RPMI8226 (cell line): Measurements from ENCODE around the gene MARK4.
"Not testable (repeated sequence)": the region's sequence is repeated elsewhere in the genome, so short reads cannot be mapped to it uniquely, and the experiment has no call there.

Experiments
- DNase-seq: peaks from one replicate; pipeline ENCODE4 v3.0.0-alpha.2; 2015

Gene MARK4

DNA sequence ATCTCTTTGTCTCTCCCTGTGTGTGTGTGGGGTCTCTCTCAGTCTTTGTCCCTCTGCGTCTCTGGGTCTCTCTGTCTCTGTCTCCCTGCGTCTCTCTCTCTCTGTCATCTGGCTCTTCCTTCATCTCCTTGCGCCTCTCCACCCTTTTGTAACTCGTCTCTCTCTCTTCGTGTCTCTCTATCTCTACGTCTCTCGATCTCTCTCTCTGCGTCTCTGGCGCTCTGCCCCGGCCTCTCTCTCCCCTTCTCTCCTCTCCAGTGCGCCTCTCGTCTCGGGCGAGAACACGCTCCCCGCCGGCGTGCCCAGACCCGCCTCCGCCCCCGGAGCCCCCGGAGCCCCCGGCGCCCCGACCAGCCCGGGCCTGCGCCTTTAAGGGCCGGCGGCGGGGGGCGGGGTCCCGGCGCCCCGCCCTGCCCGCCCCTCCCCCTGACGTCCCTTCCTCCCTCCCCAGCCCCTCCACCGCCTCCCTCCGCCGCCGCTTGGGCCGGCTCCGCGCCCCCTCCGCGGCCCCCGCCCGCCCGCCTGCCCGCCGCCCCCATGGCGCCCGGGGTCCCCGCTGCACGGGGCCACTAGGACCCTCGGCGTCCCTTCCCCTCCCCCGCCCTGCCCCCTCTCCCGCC, at the start of gene MARK4:
Gene MARK4 (plus strand): TSS at position 440 of the 620 bp plus-strand sequence. CDS start 318 bp downstream, outside the sequence.
- peak; percentile 63 for DNase-seq

DNA sequence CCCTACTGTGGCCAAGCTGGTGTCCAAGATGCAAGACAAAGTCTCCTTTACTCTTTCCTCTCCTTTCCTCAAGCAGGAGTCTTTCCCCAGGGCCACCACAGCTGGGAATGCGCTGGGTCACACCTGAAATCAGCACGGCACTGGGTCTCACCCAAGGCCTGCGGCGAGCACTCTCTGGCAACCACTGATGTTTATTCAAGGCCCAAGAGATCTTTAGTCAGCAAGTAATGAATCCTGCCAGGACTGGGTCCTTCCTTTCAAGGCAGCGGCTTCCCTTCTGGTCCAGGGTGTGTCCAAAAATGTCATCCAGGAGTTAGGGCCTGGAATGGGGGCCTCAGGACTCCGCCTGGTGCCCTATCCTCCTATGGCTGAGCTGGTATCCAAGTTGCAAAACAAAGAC, 48.4 kb upstream of the MARK4 start:
- DNase-seq: no peak

DNA sequence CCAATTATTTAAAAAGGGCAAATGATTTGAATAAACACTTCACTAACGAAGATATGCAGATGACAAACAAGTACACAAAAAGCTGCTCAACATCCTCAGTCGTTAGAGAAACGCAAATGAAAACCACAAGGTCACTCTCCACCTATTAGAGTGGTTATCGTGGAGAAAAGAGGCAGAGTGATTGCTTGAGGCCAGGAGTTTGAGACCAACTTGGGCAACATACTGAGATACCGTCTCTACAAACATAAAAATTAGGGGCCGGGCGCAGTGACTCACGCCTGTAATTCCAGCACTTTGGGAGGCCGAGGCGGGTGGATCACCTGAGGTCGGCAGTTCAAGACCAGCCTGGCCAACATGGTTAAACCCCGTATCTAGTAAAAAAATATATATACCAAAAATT, 45.3 kb upstream of the MARK4 start:
- no peak for DNase-seq

DNA sequence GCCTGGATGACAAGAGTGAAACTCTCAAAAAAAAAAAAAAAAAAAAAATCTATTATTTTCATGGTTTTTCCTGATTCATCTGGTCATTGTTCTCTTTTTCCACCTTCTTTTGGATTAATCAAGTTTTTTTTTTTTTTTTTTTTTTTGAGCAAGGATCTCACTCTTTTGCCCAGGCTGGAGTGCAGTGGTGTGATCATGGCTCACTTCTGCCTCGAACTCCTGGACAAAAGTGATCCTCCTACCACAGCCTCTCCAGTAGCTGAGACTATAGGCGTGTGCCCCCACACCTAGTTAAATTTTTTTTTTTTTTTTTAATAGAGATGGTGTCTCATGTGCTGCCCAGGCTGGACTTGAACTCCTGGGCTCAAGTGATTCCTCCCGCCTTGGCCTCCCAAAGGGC, 44.7 kb upstream of the MARK4 start:
- no peak for DNase-seq

DNA sequence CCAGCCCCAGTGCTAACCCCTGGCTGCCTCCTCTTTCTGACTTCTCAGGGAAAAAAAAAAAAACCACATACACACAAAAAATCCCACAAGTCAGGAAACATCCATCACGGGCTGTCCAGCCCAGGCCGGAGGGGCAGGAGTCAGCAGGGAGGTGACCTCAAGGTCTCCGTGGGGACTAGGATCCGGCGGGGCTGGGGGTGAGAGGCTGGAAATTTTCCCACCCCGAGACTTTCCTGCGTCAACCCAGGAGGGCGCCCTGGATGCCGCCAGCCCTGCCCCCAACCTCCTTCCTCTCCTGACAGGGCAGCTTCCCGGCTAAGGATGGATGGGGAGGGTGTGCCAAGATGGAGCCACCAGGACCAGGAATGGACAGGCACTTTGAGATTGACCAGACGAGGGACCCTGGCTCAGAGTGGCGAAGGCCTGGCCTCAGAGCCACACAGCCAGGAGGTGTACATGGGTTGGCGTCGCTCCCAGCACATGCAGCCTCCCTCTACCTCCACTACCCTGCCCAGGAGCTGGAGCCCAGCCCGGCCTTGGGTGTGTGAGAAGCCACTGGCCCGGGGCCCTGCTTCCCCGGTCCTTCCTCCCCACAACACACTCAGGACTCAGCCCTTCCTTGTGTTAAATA, 39.2 kb upstream of the MARK4 start:
- peak; percentile 26 for DNase-seq

DNA sequence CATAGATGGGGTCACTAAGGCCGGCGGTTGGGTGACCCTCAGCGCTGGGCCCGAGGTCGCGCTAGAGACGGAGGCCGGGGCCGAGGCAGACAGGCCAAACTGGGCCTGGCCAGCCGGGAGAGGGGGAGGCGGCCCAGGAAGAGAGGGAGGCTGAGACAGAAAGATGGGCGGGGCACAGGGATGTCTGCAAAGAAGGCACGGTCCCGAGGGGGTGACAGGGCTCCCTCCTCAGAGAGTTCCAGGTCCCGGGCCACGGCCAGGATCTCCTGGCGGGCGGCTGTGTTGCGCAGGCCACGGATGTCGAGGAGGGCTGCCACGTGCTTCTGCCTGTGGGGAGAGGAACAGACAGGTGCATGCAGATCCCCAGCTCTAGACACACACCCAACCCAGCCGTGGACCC, 38.0 kb upstream of the MARK4 start:
- DNase-seq: no peak

DNA sequence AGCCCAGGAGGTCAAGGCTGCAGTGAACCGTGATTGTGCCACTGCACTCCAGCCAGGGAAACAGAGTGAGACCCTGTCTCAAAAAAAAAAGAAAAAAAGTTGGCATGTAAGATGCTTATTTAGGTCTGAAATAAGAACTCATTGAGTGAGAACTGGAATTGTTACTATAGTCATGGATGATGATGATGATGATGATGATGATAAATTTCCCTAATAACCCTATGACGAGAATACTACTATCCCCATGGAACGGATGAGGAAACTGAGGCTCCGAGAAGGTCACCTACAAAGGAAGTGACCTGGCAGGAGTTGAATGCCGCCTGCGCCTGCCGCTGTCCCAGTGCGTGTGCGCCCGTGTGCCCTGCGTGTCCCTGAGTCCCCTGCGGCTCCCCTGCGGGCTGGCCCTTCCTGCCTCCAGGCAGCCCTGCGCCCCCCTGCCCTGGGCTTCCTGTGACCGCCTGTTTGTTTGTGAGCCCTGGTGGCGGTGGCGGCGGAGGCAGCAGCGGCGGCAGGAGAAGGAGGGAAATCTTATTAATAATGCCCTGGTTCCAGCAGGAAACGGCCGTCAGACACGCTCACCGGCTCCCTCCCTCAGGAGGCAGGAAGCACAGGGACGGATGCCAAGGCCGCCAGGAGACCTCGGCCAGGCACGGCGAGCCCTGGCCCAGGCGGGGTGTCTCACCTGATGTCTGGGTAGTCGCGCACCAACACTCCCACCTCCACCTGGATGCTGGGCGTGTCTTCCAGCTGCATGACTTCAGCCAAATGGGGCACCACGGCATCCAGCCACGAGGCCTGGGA, 35.5 kb upstream of the MARK4 start:
- DNase-seq: no peak

DNA sequence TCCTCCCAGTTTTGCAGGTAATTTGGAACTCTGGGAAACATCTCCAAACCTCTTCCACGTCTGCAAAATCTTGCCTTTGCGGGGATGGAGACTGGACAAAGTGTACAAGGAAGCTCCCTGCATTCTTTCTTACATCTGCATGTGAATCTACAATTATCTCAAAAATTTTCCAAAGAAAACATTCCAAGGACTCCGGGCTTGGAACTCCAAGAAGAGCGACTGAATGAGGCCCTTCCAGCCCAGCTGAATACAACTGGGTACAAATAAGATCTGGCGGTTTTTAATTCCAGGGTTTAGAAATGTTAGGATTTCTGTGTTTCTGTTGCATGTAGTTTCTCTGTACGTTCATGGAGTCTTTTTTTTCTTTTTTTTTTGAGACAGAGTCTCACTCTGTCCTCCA, 34.4 kb upstream of the MARK4 start:
- DNase-seq: no peak

DNA sequence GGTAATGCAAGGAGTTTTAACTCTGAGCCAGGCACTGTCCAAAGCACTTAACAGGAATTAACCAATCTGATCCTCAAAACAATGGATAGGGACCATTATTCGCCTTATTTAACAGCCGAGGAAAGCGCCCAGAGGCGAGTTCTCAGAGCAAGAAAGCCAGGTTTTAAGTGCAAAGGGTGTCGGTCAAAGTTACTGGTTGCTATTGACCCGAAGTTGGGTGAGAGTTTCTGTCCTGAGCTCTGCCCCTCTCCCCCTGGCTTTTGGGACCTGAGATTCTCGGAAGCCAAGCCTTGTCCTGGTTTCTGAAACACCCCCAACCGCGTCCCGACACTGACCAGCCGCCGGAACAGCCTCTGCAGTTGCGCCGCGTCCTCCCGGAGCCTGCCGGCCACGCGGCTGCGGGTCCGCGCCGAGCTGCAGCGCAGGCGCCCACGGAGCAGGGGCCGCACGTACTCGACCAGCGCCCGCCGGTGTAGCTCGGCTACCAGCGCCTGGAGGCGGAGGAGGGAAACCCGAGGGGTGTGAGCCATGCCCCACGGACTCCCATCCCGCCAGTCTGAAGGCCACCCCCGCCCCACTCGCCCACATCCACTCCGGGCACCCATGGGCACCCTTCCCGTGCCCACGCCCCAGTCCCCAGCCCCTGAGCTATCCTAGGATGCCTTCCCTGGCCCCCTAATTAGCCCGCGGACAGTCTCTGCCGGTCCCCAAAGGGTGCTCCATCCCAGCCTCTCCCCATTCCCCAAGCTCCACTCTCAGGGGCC, 33.7 kb upstream of the MARK4 start:
- DNase-seq: no peak

DNA sequence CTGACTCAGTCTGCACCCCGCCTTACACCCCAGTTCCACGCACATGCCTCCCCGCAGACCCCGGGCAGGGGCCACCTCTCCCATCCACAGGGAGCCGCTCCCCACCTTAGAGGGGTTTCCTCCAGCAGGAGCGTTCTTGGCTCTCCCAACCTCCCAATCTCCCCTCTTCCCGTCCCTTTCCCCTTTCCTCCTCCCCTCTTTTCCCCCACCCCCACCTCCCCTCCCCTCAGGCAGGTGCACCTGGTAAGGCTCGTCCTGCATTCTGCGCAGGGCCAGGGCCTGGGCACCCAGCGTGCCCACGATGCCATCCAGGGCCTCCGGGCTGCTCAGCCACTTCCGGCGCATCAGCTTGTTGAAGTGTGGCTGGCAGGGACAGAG, 33.1 kb upstream of the MARK4 start:
- no peak for DNase-seq

DNA sequence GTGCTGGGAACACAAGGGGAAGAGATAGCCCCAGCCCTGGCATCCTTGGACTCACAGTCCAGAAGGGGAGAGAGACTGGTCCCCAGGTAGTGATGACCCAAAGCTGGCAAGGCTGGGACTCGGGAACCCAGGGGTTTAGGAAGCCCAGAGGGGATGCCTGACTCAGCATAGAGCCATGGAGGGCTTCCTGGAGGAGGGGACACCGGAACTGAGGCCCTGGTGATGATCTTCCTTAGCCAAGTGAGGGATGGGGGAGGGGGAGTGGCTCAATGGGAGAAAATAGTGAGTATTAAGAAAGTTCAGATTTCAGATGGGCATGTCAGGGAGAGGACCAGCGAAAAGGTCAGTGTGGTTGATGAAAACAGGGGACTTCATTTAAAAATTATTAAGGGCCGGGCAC, 32.6 kb upstream of the MARK4 start:
- no peak for DNase-seq

DNA sequence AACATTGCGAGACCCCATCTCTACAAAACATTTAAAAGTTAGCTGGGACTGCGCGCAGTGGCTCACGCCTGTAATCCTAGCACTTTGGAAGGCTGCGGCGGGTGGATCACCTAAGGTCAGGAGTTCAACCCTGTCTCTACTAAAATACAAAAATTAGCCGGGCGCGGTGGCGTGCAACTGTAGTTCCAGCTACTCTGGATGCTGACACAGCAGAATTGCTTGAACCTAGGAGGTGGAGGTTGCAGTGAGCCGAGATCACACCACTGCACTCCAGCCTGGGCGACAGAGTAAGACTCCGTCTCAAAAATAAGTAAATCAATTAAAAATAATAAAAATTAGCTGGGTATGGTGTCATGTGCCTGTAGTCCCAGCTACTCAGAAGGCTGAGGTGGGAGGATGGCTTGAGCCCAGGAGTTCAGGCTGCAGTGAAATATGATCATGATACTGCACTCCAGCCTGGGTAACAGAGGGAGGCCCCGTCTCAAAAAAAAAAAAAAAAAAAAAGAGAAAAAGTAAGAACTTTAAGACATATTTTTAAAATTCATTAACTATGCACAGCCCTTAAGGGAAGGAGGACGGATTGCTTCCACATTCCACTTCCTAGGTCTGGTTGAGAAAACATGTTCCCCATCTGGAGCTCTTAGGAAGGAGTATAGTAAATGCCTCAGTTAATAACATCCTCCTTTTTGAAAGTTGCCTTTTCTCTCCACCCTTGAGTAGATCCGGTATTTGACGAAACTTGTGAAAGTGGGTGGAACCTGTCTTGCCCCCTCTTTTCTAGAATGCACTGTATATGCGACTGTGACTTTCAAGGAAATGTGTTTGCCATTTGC, 31.9 kb upstream of the MARK4 start:
- no peak for DNase-seq

DNA sequence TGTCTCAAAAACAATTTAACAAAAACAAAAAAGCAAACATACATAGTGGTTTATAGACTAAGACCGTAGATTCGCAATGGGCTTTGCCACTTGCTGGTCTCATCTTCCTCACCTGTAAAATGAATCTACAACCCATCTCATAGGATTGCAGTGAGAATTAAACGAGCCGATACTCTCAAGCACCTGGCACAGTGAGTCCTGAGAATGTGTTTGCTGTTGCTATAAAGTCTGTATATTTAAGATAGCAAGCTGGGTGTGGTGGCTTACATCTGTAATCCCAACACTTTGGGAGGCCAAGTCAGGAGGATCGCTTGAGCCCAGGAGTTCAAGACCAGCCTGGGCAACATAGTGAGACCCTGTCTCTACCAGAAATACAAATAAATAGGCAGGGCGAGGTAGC, 28.3 kb upstream of the MARK4 start:
- no peak for DNase-seq

DNA sequence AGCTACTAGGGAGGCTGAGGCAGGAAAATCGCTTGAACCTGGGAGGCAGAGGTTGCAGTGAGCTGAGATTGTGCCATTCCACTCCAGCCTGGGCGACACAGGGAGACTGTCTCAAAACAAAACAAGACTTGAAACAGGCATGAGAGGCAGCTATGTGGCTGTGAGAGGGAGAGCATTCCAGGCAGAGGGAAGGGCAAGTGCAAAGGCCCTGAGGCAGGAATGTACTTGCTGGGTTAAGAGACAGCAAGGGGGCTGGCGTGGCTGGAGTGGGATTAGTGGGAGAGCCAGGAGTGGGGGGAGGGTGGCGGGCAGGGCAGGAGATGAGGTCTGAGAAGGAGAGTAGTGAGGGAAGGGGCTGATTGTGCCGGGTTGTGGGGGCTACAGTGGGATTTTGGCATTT, 27.2 kb upstream of the MARK4 start:
- no peak for DNase-seq

DNA sequence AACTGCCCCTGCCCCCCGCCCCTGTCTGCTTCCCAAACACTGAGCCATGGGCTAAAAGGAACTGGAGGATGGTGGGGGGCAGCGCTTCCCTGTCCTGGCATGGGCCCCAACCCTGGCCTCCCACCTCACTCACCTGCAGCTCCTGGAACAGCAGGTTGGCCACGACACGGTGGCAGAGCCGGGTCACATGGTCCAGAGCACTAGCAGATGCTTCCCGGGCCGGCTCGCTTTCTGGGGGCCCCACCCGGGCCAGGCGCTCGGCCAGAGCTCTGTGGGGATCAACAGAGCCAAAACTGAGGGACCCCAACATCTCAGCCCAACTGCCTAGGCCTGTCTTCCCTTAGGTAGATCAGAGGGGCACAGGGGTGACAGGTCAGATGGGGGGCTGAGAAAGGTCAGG, 26.4 kb upstream of the MARK4 start:
- no peak for DNase-seq

DNA sequence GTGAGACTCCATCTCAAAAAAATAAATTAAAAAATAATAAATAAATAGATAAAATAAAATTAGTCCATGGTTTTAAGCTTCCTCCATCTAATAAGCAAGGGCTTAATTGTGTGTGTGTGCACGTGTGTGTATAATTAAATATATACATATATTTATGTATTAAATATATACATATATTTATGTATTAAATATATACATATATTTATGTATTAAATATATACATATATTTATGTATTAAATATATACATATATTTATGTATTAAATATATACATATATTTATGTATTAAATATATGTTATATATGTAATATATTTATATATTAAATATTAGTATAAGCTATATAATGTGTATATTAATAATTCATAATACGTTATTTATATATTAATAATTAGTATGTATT, 22.0 kb upstream of the MARK4 start:
- not testable (repeated sequence) for DNase-seq

DNA sequence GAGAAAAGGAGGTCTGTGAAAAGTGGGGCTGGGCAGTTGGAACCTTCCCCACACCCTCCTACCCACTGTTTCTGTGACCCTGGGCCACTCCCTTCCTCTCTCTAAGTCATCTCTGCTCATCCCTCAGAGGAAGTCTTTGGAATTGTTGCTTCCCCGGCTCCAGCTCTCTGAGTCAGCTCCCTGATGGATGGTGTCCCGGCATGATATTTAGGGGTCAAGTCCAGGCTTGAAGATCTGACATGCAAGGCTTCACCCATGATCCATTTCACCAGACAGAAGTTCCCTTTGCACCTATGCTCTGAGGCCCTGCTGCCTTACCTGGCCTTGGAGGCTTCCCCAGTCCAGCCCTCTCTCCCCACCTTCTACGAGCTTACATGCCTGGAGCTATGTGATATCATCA, 19.2 kb upstream of the MARK4 start:
- no peak for DNase-seq

DNA sequence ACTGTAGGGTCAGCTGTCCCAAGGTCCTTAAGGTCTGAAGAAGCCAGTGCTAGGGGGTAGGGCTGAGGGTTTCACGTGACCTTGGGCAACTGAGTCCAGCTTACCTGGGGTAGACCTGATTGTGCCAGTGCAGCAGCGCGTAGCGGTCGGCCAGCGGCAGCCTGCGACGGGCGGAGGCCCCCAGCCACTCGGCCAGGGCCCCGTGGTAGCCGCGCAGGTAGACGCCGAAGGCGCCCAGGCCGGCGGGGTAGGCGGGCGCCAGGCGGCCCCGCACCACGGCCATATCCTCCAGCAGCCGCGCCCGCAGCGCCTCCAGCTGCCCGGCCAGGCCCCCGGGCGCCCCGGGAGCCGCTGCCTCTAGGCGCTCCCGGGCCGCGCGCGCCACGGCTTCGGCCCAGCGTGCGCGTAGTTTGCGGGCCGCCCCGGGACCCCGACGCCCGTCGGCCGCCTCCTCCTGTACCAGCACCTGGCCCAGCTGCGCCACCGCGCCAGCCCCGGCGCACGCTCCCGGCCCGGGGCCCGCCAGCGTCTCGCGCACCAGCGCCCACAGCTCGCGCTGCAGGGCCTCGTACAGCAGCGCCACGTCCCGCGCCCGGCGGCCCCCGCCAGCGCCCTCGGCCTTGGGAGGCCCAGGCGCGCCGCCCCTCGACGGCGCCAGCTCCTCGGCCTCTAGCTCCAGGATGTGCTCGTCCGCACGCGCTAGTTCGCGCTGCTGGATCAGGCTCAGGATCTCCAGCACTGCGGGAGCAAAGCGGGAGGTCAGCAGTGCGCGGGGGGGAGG, 16.8 kb upstream of the MARK4 start:
- DNase-seq: no peak

DNA sequence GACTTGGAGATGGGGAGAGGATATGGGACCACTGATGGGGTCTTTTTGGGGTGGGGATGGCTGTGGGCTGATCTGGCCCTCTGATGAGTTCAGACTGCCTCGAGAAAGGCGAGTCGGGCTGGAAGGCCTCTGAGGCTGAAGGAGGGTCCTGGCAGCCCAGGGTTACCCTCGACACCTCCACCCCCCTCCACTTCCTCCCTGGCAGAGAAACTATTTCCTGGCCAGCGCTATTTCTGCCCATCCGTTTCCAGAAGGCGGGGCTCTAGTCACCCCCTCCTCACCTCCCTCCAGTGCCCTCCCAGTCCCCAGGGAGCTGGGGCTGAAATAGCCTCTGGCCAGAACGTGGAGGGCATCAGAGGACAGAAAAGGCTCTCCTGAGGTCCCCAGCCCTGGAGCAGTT, 15.6 kb upstream of the MARK4 start:
- DNase-seq: no peak

DNA sequence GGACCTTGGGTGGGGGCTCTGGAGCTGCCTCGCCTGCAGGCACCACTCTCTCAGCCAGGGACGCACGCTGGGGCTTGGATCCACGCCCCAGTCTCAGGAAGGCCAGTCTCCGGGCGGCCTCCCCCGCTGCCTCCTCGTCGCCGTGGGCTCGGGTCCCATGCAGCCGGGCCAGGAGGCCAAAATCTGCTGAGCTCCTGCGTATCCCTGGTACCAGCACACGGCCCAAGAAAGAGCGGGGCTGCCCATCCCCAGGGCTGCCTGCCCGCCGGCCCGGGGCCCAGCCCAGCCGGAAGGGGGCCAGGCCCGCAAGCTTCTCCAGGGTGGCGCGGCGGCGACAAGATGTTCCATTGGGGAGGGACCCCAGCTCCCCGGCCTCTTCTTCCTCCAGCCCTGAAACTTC, 12.5 kb upstream of the MARK4 start:
- DNase-seq: no peak

DNA sequence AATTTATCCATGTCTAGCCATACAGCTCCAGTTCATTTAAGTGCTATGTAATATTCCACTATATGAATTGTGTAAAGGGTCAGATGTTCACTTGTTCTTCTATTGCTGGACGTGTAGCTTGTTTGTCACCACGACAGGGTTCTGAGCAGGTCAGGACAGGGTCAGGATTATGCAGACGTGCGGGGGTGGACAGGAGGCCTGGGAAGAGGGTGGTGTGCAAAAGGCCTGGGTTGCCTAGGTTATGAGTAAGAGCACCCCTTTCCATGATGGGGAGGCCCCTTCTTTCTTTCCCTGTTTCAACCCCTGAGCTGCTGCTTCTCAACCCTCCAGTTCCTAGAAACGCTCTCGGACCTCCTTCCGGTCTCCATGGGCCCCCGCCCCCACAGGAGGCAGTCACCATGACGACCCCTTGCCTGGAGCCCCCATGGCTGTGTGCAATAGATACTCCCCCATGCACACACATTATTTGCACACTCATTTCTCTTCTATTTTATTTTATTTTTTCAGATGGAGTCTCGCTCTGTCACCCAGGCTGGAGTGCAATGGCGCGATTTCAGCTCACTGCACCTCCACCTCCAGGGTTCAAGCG, 7.8 kb upstream of the MARK4 start:
- no peak for DNase-seq
